Activated CD8-positive, alpha-beta memory T cell treated with anti-CD3 and anti-CD28 coated beads for 1 hour (primary cell): ENCODE results near the gene SLC25A26.
"Not testable (repeated sequence)": the region's sequence is repeated elsewhere in the genome, so short reads cannot be mapped to it uniquely, and the experiment has no call there.

Experiments
- DNase-seq, 2 donors: peaks; one replicate each; pipeline ENCODE4 v3.0.0-alpha.2; 2020; ENCODE audit warnings: low read depth in 1 of 2; ENCODE audit errors: extremely low read depth in 1 of 2

The SLC25A26 gene

GRCh38 chr3:66406163-66406562 lies 185.4 kb downstream of the SLC25A26 start:
- DNase-seq: no peak

GRCh38 chr3:66406831-66407610 lies 186.2 kb downstream of the SLC25A26 start:
- DNase-seq: no peak

DNA sequence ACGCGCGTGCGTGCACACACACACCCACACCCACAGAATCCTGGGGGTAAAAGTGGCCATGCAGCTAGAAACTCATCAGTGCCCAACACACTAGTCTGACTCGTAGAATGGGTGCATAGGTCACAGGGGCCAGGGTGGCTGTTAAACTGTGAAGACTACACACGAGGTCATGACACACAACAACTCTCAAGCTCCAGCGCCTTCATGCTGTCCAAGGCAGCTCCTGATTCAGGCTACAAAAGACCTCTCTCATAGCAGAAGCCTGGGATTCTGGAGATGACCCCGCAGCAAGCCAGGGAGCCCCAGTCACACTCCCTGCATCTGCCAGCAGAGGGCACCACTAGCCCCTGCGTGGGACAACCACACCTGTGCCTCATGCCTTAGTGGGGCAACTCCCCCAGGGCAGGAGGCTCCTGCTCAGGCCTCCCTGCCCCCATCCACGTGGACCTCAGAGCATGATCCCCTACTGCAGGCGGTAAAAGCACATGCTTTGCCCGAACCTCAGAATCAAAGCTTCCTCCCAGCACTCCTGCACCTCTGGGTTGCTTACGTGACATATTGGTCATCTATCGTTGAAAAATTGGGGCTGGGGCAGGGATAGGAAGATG lies 186.9 kb downstream of the SLC25A26 start:
- peak; percentile 30 to 62 for DNase-seq

DNA sequence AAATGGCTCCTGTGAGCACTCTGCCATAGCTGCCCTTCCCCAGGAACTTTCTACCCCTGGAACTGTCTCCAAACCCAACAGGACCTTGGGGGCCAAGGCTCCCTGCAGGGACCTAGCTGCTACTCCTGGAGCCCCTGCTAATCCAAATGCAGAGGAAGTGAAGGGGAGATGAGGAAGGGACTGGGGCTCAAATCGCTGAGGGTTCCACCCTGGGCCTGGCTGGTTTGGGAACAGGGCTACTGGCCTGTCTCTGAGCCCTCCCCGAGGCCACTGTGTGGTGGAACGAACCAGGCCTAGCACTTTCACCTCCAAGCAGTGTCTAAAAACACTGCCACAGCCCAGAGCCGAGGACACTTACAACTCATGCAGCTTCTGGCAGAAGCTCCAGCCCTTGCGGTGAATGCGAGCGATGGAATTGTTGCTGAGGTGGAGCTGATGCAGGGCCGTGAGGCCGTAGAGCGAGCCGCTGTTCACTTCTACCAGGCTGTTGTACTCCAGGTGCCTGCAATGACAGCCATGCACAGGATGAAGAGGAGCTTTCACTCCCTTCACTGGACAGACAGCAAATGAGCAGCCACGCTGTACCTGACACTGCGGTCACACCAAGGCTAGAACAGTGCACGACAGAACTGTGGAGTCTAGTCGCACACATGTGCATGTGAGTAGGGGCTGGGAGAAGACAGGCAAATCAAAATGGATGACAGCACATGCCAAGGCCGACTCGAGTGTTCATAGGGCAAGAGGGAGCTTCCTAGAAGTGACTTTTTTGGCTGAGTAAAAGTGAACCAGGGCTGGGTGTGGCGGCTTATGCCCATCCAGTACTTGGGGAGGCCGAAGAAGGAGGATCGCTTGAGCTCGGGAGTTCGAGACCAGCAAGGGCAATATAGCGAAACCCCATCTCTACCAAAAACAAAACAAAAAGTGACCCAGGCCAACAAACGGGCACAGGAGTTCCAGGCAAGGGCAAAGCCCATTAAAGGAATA lies 189.3 kb downstream of the SLC25A26 start:
- no peak for DNase-seq

DNA sequence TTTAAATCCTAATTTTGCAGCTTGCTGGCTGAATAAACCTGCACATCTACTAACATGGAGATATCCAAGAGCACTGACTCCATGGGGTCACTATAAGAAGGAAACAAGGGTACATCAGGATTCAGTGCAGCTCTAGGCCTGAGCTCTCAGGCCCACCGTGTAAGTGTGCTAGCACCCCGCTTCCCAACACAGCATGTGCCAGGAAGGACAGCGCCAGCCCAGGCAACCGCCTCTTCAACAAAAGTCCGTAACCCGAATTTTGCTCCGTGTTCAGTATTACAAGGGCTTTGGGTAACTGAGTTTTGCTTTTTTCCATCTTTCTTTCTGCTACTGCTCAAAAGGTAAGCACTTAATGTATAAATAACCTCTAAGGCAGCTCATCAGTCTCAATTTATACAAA lies 190.2 kb downstream of the SLC25A26 start:
- DNase-seq: no peak

GRCh38 chr3:66411474-66411873 lies 190.7 kb downstream of the SLC25A26 start:
- DNase-seq: no peak

DNA sequence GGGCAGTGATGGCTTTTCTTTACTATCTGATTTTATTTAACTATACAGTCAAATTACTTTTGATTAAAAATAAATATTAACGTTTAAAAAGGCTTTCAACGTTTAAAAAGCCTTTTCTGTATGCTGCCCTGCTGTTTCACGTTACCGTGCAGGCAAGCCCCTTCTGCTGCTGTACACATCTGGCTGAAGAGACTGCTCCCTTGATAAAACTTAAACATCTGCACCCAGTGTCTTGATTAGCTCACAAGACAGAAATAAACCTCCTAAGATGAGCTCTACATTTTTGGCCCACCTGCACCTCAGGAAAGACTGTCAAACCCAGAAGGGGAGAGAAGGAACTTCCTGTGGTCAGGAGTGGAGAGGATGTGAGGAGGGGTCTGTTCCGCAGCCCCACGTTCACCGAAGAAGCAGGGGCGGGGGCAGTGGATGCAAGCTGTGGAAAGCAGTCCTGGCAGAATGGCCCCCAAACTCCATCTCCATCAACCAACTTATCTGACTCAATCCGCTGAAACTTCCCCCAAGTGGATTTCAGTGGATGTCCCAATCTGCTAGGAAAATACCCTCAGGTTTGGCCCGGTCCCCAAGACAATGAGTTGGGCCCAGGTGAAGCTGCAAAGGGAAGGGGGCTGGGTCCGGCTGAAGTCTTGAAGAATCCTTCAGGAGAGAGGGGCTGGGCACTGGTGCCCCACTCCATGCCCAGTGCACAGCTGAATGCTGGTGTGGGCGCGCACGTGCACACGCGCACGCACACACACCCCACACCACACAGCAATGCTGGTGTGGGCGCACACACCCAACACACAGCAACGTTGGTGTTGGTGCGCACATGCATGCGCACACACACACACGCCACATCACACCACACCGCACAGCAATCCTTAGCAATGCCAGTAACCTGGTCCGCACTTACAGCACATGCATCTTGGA lies 191.4 kb downstream of the SLC25A26 start:
- DNase-seq: no peak

- no peak for DNase-seq
These were observed 192.4 kb downstream of the SLC25A26 start for GRCh38 chr3:66413151-66413751.

- no peak for DNase-seq
These were observed 194.0 kb downstream of the SLC25A26 start for GRCh38 chr3:66414846-66415245.

DNA sequence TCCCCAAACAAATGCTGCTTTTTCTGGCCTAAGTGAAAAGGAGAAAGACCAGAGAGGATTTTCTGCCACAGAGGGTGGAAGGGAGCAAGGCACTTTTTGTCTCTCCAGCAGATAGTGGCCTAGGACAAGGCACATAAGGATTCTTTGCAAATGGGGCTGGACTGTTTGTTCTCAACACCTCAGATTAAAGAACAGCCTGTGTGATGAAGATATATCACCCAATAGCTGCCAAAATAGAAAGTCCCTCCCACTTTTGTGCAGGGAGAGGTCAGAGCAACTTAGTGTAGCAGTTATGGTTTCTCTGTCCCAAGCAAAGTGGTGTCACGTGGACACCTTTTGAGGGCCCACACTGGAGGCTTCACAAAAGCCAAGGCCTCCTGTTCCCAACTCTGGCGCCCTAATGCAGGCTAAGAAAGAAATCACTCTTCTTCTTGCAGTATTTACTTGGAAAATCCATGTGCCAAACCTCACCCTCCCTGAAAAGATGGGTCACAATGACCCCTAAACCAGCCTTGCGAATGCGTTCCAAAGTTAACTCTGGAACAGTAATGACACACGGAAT lies 195.1 kb downstream of the SLC25A26 start:
- DNase-seq: no peak

GRCh38 chr3:66416556-66417304 lies 195.9 kb downstream of the SLC25A26 start:
- no peak for DNase-seq

DNA sequence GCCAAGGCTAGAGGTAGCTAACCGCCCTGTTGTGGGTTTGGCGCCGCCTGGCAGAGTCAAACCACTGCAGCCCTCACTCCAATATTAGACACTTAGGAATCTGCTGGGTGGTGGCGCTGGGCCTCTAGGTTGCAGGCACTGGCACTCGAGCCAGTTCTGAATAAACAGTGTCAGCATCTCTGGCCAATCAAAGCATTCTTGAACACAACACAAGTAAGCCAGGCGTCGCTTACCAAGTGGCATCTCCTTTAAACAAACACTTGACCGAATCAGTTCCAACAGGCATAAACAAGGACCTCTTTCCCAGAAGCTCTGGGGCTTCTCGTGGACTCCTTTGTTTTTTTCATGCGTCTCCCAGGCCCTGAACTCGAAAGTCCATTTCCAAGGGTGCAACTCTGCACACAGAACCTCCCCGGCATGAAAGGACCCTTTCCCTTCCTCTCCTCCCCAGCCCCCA lies 197.7 kb downstream of the SLC25A26 start:
- no peak for DNase-seq

DNA sequence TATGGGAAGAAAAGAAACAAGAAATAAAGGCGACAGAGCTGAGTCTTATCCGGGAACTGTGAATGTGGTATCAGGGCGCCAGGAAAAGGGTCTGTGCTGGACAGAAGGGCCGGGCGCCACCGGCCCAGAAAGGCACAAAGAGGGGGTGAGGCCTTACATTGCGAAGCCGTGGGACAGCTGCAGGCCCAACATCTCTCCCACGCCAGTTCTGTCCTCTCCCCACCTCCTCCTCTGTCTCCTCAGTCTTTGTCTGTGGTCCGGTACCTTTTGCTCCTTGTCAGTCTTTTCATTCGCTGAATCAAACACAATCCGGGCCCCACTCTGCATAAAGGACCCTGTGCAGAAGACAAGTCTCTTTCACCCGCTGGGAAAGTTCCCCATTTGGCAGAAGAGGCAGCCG lies 198.2 kb downstream of the SLC25A26 start:
- DNase-seq: no peak

GRCh38 chr3:66421144-66421543 lies 200.3 kb downstream of the SLC25A26 start:
- DNase-seq: not testable (repeated sequence)

DNA sequence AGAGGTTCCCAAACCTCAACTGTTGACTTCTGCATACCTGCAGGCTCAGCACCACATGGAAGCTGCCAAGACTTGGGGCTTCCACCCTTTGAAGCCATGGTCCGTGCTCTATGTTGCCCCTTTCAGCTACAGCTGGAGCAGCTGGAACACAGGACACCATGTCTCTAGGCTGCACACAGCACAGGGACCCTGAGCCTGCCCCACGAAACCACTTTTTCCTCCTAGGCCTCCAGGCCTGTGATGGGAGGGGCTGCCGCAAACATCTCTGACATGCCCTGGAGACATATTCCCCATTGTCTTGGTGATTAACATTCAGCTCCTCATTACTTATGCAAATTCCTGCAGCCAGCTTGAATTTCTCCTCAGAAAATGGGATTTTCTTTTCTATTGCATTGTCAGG lies 201.1 kb downstream of the SLC25A26 start:
- not testable (repeated sequence) for DNase-seq

DNA sequence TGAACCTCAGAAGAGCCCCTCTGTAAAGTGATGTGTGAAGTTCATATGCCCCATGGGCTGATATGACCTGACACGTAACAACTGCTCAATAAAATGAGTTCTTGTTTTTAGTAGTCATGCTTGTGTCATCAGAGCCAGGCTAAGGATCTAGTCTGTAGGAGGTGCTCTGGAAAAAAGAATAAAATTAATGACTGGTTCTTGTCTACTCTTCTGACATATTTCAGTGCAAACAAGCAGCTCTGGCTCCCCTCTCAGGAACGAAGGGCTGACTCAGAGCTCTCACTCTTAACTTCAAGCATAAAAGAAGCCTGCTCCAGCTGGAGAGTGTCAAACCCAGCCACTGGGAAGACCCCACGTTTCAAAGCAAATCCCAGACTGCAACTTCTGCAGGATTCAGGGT lies 203.0 kb downstream of the SLC25A26 start:
- no peak for DNase-seq

- no peak for DNase-seq
These were observed 204.2 kb downstream of the SLC25A26 start for GRCh38 chr3:66425032-66425431.

- DNase-seq: no peak
These were observed 204.8 kb downstream of the SLC25A26 start for GRCh38 chr3:66425576-66426114.
